ENCODE data around the gene ECE2.
"Not testable (repeated sequence)": the region's sequence is repeated elsewhere in the genome, so short reads cannot be mapped to it uniquely, and the experiment has no call there.

The ECE2 gene

GRCh38 chr3:184262764-184263179 lies 13.1 kb upstream of the ECE2 start:
- DNase-seq (ENCODE audit: low spot score) (no peak), FAIRE-seq (no peak)

GRCh38 chr3:184267249-184267648 lies 8.6 kb upstream of the ECE2 start:
- not testable (repeated sequence) for DNase-seq (ENCODE audit: low spot score); FAIRE-seq

GRCh38 chr3:184272269-184272668 lies 3.6 kb upstream of the ECE2 start:
- FAIRE-seq = no peak
- DNase-seq (ENCODE audit: low spot score) = no peak

- peak; percentile 80 for FAIRE-seq
- no peak for DNase-seq (ENCODE audit: low spot score)
These were observed 481 bp upstream of the ECE2 start for GRCh38 chr3:184275381-184275701.

- DNase-seq (ENCODE audit: low spot score) (no peak), FAIRE-seq (no peak)
These were observed 1.5 kb downstream of the ECE2 start for GRCh38 chr3:184277366-184277765.

- no peak for FAIRE-seq
- DNase-seq (ENCODE audit: low spot score) = no peak
These were observed 7.1 kb downstream of the ECE2 start for GRCh38 chr3:184282941-184283340.

GRCh38 chr3:184283681-184284080 lies 7.9 kb downstream of the ECE2 start:
- DNase-seq (ENCODE audit: low spot score) = no peak
- no peak for FAIRE-seq

- FAIRE-seq = no peak
- DNase-seq (ENCODE audit: low spot score) = peak; percentile 62
These were observed 8.9 kb downstream of the ECE2 start for GRCh38 chr3:184284696-184285095.

GRCh38 chr3:184289426-184289938 lies 13.7 kb downstream of the ECE2 start:
- FAIRE-seq (no peak), DNase-seq (ENCODE audit: low spot score) (peak; percentile 75)

GRCh38 chr3:184290331-184290730 lies 14.5 kb downstream of the ECE2 start:
- FAIRE-seq (no peak), DNase-seq (ENCODE audit: low spot score) (no peak)

- DNase-seq (ENCODE audit: low spot score) = no peak
- FAIRE-seq = no peak
These were observed 15.4 kb downstream of the ECE2 start for GRCh38 chr3:184291044-184291737.

GRCh38 chr3:184291738-184292445 lies 16.1 kb downstream of the ECE2 start:
- no peak for FAIRE-seq
- DNase-seq (ENCODE audit: low spot score) = no peak

- FAIRE-seq (no peak), DNase-seq (ENCODE audit: low spot score) (no peak)
These were observed 19.9 kb downstream of the ECE2 start for GRCh38 chr3:184295771-184296170.

GRCh38 chr3:184296616-184297015 lies 20.8 kb downstream of the ECE2 start:
- no peak for DNase-seq (ENCODE audit: low spot score)
- no peak for FAIRE-seq

GRCh38 chr3:184298759-184299487 lies 23.1 kb downstream of the ECE2 start, which contains the start of gene PSMD2:
Gene PSMD2, plus strand, starts transcription at chr3:184299241. Its CDS starts 26 bp downstream, at chr3:184299267.
- no peak for FAIRE-seq

GRCh38 chr3:184299488-184300377 lies 23.9 kb downstream of the ECE2 start:
- no peak for FAIRE-seq
- DNase-seq (ENCODE audit: low spot score) = no peak

More at GRCh38 chr3:184298759-184299487, 23.1 kb downstream of the ECE2 start, which contains the start of gene PSMD2:
- DNase-seq (ENCODE audit: low spot score) = peak; percentile 99

GRCh38 chr3:184300378-184300720 lies 24.5 kb downstream of the ECE2 start:
- FAIRE-seq (no peak), DNase-seq (ENCODE audit: low spot score) (no peak)

GRCh38 chr3:184305577-184305976 lies 29.8 kb downstream of the ECE2 start:
- no peak for FAIRE-seq
- DNase-seq (ENCODE audit: low spot score) = no peak

GRCh38 chr3:184306341-184306972 lies 30.6 kb downstream of the ECE2 start:
- FAIRE-seq (no peak), DNase-seq (ENCODE audit: low spot score) (no peak)

- FAIRE-seq = no peak
- DNase-seq (ENCODE audit: low spot score) = no peak
These were observed 32.1 kb downstream of the ECE2 start for GRCh38 chr3:184307915-184308314.

- DNase-seq (ENCODE audit: low spot score) (no peak), FAIRE-seq (no peak)
These were observed 32.9 kb downstream of the ECE2 start for GRCh38 chr3:184308744-184309143.

Data from urothelium cell line (cell line).